NB4 (cell line): ENCODE data around the gene LYPLA2.

Experiments used
- CTCF ChIP-seq: IDR thresholded peaks from one replicate; pipeline ENCODE4 v1.5.1; 2012; ENCODE audit warnings: low read depth, low read length
- MAX ChIP-seq: IDR thresholded peaks from 2 replicates; pipeline ENCODE4 v1.6.1; 2011; ENCODE audit warnings: low read depth, low read length
- MYC ChIP-seq: IDR thresholded peaks from 2 replicates; pipeline ENCODE4 v1.6.1; 2011; ENCODE audit warnings: low read depth, low read length
- POLR2A ChIP-seq: IDR thresholded peaks from 2 replicates; pipeline ENCODE4 v1.6.1; 2011; ENCODE audit warnings: mild to moderate bottlenecking; ENCODE audit not compliant: insufficient read length; ENCODE audit errors: extremely low read depth

- TF ChIP-seq POLR2A (no peak), CTCF (no peak), MYC (no peak), MAX (no peak)
Measured at GRCh38 chr1:23836037-23836436, 45.1 kb downstream of the LYPLA2 start.
